Kidney capillary endothelial cell (primary cell): ENCODE results near the gene ADCY1.

Source experiments
- DNase-seq: peaks from one replicate; pipeline ENCODE4 v3.0.0-alpha.2; 2018; ENCODE audit warnings: low spot score

The ADCY1 gene

GRCh38 chr7:45677311-45677900 lies 103.2 kb downstream of the ADCY1 start:
- no peak for DNase-seq

GRCh38 chr7:45679516-45679915 lies 105.3 kb downstream of the ADCY1 start:
- no peak for DNase-seq

GRCh38 chr7:45680776-45681175 lies 106.6 kb downstream of the ADCY1 start:
- no peak for DNase-seq

GRCh38 chr7:45681596-45682357 lies 107.6 kb downstream of the ADCY1 start:
- no peak for DNase-seq

GRCh38 chr7:45682358-45682735 lies 108.2 kb downstream of the ADCY1 start:
- DNase-seq = no peak

- DNase-seq = no peak
Observed at GRCh38 chr7:45682836-45683555, 108.8 kb downstream of the ADCY1 start.

GRCh38 chr7:45683556-45684148 lies 109.5 kb downstream of the ADCY1 start:
- no peak for DNase-seq

- peak; percentile 37 for DNase-seq
Observed at GRCh38 chr7:45684910-45685618, 110.9 kb downstream of the ADCY1 start.

GRCh38 chr7:45685619-45686240 lies 111.6 kb downstream of the ADCY1 start:
- no peak for DNase-seq

GRCh38 chr7:45686441-45687184 lies 112.4 kb downstream of the ADCY1 start:
- DNase-seq = no peak

GRCh38 chr7:45687185-45687560 lies 113.0 kb downstream of the ADCY1 start:
- DNase-seq = no peak

GRCh38 chr7:45687721-45688120 lies 113.6 kb downstream of the ADCY1 start:
- no peak for DNase-seq

- no peak for DNase-seq
Observed at GRCh38 chr7:45688382-45688781, 114.2 kb downstream of the ADCY1 start.

- DNase-seq = peak; percentile 83
Observed at GRCh38 chr7:45689011-45689796, 115.0 kb downstream of the ADCY1 start.

- no peak for DNase-seq
Observed at GRCh38 chr7:45689797-45690761, 115.9 kb downstream of the ADCY1 start.

GRCh38 chr7:45690762-45691150 lies 116.6 kb downstream of the ADCY1 start:
- DNase-seq = no peak

- DNase-seq = no peak
Observed at GRCh38 chr7:45691155-45691656, 117.0 kb downstream of the ADCY1 start.

GRCh38 chr7:45692031-45692430 lies 117.9 kb downstream of the ADCY1 start:
- no peak for DNase-seq
